ENCODE measurements around the gene TENM4.
"Not testable (repeated sequence)": the region's sequence is repeated elsewhere in the genome, so short reads cannot be mapped to it uniquely, and the experiment has no call there.

TENM4 gene

GRCh38 chr11:78978831-78979230, 462.0 kb downstream of the TENM4 start:
- TF ChIP-seq, protein P1, sequence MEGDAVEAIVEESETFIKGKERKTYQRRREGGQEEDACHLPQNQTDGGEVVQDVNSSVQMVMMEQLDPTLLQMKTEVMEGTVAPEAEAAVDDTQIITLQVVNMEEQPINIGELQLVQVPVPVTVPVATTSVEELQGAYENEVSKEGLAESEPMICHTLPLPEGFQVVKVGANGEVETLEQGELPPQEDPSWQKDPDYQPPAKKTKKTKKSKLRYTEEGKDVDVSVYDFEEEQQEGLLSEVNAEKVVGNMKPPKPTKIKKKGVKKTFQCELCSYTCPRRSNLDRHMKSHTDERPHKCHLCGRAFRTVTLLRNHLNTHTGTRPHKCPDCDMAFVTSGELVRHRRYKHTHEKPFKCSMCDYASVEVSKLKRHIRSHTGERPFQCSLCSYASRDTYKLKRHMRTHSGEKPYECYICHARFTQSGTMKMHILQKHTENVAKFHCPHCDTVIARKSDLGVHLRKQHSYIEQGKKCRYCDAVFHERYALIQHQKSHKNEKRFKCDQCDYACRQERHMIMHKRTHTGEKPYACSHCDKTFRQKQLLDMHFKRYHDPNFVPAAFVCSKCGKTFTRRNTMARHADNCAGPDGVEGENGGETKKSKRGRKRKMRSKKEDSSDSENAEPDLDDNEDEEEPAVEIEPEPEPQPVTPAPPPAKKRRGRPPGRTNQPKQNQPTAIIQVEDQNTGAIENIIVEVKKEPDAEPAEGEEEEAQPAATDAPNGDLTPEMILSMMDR (IDR thresholded peaks at IDR 0.05; ENCODE audit: low read depth, low read length, missing control alignments): no peak
- DNase-seq (ENCODE audit: low read depth): no peak
- H3K4me3 ChIP-seq (ENCODE audit: low read depth, low read length): no peak overlapping the region

DNA sequence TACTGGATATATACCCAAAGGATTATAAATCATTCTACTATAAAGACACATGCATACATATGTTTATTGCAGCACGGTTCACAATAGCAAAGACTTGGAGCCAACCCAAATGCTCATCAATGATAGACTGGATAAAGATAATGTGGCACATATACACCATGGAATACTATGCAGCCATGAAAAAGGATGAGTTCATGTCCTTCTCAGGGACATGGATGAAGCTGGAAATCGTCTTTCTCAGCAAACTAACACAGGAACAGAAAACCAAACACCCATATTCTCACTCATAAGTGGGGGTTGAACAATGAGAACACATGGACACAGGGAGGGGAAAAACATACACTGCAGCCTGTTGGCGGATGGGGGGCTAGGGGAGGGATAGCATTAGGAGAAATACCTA, 463.0 kb downstream of the TENM4 start:
- DNase-seq (ENCODE audit: low read depth); H3K4me3 ChIP-seq (ENCODE audit: low read depth, low read length): not testable (repeated sequence)

- DNase-seq (ENCODE audit: low read depth): no peak
- H3K4me3 ChIP-seq (ENCODE audit: low read depth, low read length): no peak overlapping the region
- TF ChIP-seq, protein P1 (IDR thresholded peaks at IDR 0.05; ENCODE audit: low read depth, low read length, missing control alignments): no peak
Measured at GRCh38 chr11:78977009-78977408, 463.8 kb downstream of the TENM4 start.

DNA sequence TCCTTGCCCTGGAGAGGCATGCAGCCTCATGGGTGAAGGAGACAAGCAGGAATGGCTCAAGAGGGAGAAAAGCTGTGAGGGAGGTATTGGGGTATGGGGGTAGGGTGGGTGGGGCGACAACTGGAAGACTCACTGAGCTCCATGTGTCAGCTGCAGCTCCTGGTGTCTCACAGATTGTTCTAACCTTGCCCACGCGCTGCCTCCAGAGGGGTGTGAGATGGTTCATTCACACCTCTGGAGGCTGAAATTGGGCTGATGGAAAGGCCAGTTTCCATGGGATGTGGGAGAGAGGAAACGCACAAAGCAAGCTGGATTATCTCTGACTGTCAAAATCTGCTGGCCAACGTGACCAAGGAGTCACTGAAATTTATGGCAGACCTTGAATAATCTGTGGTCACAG, 465.7 kb downstream of the TENM4 start:
- TF ChIP-seq, protein P1 (IDR thresholded peaks at IDR 0.05; ENCODE audit: low read depth, low read length, missing control alignments): no peak
- no peak for DNase-seq (ENCODE audit: low read depth)
- H3K4me3 ChIP-seq (ENCODE audit: low read depth, low read length): no peak overlapping the region

DNA sequence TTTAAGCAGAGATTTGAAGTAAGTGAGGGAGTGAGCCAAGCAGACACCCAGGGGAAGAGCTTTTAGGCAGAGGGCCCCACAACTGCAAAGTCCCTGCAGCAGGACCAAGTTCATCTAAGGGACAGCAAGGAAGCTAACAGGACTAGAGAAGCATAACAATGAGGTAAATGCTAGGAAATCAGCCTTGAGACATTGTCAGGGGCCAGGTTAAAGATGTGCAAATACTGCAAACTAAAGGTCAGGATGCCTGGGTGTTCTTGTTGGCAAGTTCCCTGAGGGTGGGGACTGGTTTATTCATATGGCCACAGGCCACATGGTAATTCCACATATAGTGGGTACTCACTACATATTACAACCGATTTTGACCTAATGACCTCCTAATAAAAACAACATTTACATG, 467.0 kb downstream of the TENM4 start:
- TF ChIP-seq, protein P1 (IDR thresholded peaks at IDR 0.05; ENCODE audit: low read depth, low read length, missing control alignments): no peak
- H3K4me3 ChIP-seq (ENCODE audit: low read depth, low read length): no peak overlapping the region
- no peak for DNase-seq (ENCODE audit: low read depth)

DNA sequence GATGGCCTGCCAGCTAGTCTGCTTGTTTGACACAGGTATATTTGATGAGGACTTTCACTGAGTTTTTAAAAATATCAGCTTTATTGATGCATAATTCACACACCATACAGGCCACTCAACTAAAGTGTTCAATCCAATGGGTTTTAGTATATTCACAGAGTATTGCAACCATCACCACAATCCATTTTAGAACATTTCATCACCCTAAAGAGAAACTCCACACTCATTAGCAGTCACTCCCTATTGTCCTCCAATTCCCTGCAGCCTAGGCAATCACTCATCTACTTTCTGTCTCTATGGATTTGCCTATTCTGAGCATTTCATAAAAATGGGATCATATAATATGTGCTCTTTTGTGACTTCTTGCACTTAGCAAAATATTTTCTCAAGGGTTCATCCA, 468.2 kb downstream of the TENM4 start:
- DNase-seq (ENCODE audit: low read depth): no peak
- TF ChIP-seq, protein P1 (IDR thresholded peaks at IDR 0.05; ENCODE audit: low read depth, low read length, missing control alignments): no peak
- no peak overlapping the region for H3K4me3 ChIP-seq (ENCODE audit: low read depth, low read length)

- DNase-seq (ENCODE audit: low read depth): no peak
- TF ChIP-seq, protein P1 (IDR thresholded peaks at IDR 0.05; ENCODE audit: low read depth, low read length, missing control alignments): no peak
- no peak overlapping the region for H3K4me3 ChIP-seq (ENCODE audit: low read depth, low read length)
Measured at GRCh38 chr11:78972177-78972576, 468.7 kb downstream of the TENM4 start.

DNA sequence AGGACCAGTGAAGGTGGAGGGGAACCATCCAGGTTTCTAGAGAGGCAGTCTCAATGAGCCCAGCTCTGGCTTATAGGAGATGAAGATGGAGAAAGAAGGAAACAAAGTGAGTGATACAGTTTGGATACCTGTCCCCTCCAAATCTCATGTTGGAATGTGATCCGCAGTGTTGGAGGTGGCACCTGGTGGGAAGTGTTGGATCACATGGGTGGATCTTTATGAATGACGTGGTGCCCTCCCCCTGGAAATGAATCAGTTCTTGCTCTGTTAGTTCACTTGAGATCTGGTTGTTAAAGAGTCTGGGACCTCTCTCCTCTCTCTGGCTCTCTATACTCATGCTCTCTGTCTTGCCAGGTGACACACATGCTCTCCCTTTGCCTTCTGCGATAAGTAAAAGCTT, 473.0 kb downstream of the TENM4 start:
- no peak overlapping the region for H3K4me3 ChIP-seq (ENCODE audit: low read depth, low read length)
- TF ChIP-seq, protein P1 (IDR thresholded peaks at IDR 0.05; ENCODE audit: low read depth, low read length, missing control alignments): no peak
- no peak for DNase-seq (ENCODE audit: low read depth)
